ENCODE measurements around the gene OGFOD3. TPM values are rescaled to one million over a fixed set of nuclear protein-coding genes. Genes with fewer than 3 reads are reported as not detected.

Gene OGFOD3
- total RNA-seq, 1 donor from 2014 or later: 31.3 TPM

DNA sequence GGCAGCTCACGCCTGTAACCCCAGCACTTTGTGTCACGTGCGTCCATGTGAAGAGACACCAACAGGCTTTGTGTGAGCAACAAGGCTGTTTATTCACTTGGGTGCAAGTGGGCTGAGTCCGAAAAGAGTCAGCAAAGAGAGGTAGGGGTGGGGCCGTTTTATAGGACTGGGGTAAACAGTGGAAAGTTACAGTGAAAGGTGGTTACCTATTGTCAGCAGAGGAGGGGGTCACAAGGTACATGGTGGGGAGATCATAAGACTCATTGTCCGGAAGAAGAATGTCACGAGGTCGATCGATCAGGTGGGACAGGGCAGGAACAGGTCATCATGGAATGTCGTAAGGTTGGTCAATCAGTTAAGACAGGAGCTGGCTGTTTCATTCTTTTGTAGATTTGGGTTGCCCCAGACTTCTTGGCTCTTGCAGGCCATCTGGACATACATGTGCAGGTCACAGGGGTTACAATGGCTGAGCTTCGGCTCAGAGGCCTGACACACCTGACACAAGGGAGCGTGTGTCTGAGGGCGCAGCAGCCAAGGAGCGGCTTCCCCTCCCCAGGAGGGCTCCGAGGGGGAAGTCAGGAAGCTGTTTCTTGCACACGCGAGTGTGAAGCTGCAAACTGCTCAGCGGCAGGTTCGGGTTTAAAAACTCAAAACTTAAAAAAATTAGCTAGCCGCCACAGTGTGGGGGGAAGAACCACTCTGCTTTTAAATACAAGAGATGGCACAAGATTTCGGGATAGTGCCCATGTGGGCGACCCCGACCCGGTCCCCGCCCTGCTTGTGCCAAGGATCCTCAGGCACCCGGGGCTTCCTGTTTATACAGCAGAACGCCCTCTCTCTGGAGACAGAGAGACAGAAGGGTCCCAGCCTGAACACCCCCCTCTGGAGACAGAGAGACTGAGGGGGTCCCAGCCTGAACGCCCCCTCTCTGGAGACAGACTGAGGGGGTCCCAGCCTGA is 71.8 kb downstream of the OGFOD3 start:
- intact Hi-C loops (cut with DNase I): no loop called here
- DNase-seq (ENCODE audit: low spot score): no peak

DNA sequence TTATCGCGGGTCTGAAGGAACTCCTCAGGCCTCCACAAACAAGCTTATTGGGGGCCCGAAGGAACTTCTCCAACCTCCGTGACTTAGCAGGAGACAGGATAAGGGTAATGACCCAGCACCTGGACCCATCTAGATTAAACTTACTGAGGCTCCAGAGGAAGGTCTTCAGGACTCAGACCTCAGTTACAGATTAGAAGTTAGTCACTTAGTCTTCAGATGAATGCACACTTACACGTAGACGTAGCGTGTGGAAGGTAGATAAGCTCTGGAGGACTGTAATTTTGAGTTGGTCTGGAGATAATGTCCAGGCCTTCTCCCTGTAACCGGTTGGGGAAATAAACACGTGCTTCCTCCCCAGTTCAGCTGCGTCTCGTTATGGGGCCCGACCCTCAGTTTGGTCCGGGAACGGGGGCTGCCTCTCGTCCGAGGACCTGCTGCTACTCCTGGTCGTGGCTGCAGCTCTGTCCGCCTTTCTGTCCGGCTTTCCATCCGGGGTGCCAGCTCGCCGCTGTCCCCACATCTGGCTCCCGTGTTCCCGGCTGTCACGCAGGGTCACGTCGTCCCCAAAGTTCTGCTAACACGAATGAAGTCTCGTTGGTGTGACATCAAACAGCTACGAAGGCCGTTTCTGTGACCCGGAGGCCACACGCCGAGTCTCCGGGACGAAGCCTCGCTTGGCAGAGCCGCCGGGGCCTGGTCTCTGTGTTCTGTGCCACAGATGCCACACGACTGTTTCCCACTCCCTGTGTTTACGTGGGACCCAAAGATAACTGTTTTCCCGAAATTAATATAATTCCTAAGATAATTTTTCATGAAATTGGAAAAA is 73.0 kb downstream of the OGFOD3 start:
- intact Hi-C loops (cut with DNase I): no loop called here

DNA sequence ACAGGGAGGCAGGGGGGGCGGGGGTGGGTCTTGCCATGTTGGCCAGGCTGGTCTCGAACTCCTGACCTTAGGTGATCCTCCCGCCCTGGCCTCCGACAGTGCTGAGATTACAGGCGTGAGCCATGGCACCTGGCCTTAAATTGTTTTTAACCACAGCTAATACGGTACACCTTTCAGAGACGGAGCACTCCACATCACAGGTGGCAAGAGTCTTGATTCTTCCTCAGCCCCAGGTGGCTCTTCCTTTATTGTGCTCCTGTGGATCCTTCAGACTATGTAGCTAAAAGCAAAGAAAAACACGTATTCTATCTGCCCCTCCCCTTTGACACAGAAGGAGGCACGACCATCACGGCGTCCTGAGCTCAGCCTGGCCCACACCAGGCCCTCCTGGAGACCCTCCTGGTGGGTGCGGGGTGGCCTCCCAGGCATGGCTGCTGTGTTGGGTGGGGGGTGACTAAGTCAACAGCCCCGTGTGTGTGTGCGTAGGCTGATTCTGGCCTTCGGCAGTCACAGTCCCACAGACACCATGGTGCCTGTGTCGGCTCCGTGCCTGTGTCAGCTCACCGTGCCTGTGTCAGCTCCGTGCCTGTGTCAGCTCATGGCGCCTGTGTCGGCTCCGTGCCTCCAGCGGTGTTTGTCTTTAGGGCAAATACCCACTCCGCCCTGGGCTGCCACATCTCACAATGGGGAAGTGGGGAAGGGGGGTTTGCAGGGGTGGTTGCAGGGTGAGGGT is 74.0 kb downstream of the OGFOD3 start:
- intact Hi-C loops (cut with DNase I): no loop called here
- DNase-seq (ENCODE audit: low spot score): no peak

More for the DNA sequence above, 73.0 kb downstream of the OGFOD3 start:
- DNase-seq (ENCODE audit: low spot score): no peak

DNA sequence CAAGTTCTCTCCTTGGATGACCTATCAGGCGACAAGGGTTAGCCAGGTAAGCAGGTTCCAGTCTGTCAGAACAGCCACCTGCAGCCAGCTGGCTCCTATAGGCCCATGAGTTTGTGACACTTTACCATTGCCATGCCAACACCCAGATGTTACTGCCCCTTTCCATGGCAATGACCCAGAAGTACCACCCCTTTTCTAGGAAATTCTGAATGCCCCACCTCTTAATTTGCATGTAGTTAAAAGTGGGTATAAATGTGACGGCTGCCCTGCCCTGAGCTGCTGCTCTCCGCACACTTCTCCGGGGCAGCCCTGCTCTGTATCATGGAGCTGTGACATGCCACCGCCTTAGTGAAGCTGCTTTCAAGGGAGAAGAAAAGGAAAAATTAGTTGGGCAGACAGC is 74.8 kb downstream of the OGFOD3 start:
- no peak for DNase-seq (ENCODE audit: low spot score)

DNA sequence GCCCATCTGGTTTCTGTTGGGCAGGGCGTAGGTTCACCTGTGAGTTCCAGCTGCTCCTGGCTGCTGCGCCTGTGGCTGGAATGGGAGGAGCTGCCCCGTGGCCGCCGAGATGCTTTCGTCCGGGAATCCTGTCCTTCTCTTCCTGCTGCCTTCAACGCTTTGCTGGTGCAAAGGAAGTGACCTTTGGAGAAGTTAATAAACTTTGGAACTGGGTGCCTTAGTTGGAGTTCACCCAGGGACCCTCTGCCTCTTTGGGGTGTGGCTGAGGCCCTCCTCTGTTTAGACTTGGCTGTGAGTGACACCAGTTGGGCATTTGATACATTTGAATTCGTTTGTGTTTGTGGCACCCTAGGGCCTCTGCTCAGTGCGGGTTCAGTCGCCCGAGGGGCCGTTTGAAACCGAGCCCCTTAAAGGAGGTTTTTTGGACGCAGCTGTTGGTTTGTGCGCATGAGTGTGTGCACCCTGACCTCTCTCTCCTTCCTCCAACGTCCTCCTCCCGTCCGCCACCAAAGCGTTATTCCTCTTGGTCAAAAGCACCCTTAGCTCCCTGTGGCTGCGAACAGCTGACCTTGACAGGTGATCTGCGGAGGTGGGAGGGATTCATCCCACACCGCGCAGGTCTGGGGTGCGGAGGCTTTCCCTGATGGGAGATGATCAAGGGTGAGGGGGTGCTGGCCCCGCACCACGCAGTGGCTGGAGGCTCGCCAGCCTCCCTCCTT is 75.9 kb downstream of the OGFOD3 start:
- no peak for DNase-seq (ENCODE audit: low spot score)

More for the DNA sequence above, 74.8 kb downstream of the OGFOD3 start:
- intact Hi-C loops (cut with DNase I): no loop called here

DNA sequence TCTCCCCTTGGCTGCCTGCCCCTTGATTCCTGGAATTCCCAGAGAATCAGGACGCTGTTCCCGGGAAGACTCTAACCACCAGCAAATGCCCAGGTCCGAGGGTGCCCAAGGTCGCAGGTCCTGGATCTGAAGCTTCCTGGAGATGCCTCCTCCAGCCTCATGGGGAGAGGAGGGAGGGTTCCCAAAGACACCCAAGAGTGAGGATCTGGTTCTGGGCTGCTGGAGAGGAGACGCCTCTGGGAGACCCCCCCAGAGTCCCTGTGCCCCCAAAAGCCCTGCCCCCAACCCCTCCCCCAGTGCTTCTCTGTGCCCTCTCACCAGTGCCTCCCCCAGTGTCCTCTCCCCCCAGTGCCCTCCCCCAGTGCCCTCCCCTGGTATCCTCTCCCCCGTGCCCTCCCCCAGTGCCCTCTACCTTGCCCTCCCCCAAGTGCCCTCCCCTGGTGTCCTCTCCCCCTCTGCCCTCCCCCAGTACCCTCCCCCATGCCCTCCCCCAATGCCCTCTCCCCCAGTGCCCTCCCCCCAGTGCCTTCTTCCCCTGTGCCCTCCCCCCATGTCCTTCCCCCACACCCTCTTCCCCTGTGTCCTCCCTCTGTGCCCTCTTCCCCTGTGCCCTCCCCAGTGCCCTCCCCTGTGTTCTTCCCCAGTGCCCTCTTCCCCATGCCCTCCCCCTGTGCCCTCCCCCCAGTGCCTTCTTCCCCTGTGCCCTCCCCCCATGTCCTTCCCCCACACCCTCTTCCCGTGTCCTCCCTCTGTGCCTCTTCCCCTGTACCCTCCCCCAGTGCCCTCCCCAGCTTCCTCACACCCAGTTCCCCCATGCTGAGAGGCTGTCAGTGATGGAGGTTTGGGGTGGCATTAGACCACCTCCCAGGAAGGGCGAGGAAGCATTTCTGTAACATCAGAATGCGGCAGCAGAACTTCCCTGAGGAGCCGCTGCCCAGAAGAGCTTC is 78.5 kb downstream of the OGFOD3 start:
- DNase-seq (ENCODE audit: low spot score): no peak

More for the DNA sequence above, 75.9 kb downstream of the OGFOD3 start:
- intact Hi-C loops (cut with DNase I): no loop called here

More for the DNA sequence above, 78.5 kb downstream of the OGFOD3 start:
- intact Hi-C loops (cut with DNase I): loop anchor here (5.0 kb wide), 1 partner anchor 252 kb away; no protein-coding TSS in a partner anchor

Other genes with a start within 250 kb of the OGFOD3 start
- 10.6 TPM for gene CCDC57, start 205.7 kb downstream of the OGFOD3 start, total RNA-seq
- gene SLC16A3, start 189.5 kb downstream of the OGFOD3 start, total RNA-seq: 20.7 TPM
- gene CSNK1D, start 144.9 kb downstream of the OGFOD3 start, total RNA-seq: 80.9 TPM
- 0.62 TPM for gene CD7, start 101.0 kb downstream of the OGFOD3 start, total RNA-seq
- 2.0 TPM for gene SECTM1, start 84.8 kb downstream of the OGFOD3 start, total RNA-seq
- gene TEX19, start 59.3 kb downstream of the OGFOD3 start, total RNA-seq: not detected
- 0.51 TPM for gene UTS2R, start 46.8 kb downstream of the OGFOD3 start, total RNA-seq
- 14.3 TPM for gene HEXD, start 239 bp downstream of the OGFOD3 start, total RNA-seq
- 37.4 TPM for gene CYBC1, start 32.2 kb upstream of the OGFOD3 start, total RNA-seq
- gene NARF, start 40.2 kb upstream of the OGFOD3 start, total RNA-seq: 49.8 TPM
- gene FOXK2, start 101.1 kb upstream of the OGFOD3 start, total RNA-seq: 40.2 TPM
- 45.4 TPM for gene WDR45B, start 229.9 kb upstream of the OGFOD3 start, total RNA-seq

All from cardiac septum (tissue), 1 donor.